HepG2 (cell line): Measurements from ENCODE around the gene FCHO1. TPM values are rescaled to one million over a fixed set of nuclear protein-coding genes. Genes with fewer than 3 reads are reported as not detected.

ENCODE experiments used
- ATAC-seq: fragments of 200-7000 bp; cut with Tn5 transposase; 3 replicates; pipeline ENCODE4 v1.9.1; 2020; ENCODE audit warnings: mild to moderate bottlenecking, moderate library complexity
- BruUV-seq: library from RNA; stranded (reverse); fragments of 400-500 nt; replicated peaks from 2 replicates; lab custom pipeline; 2021; lab: Mats Ljungman, UMichigan
- CTCF ChIA-PET: fragments of 300-600 bp; formaldehyde crosslinking; extraction: SDS; loops from one replicate; lab custom pipeline; 2021; ENCODE audit warnings: low total read pairs, inconsistent platforms, low intra/inter-chr PET ratio; lab: Yijun Ruan, JAX
- POLR2A ChIA-PET: fragments of 350-600 bp; sonication (Branson Sonifier 250); formaldehyde crosslinking; loops from one replicate; lab custom pipeline; 2020; ENCODE audit warnings: antibody characterized with exemption, inconsistent platforms; lab: Yijun Ruan, JAX
- DNase-seq: peaks from one replicate; pipeline ENCODE4 v3.0.0-alpha.2; 2015; ENCODE audit warnings: low spot score
- FAIRE-seq: peaks from 3 replicates; lab custom pipeline; 2011; peaks lifted over from hg19 to GRCh38; lab: Jason Lieb, UNC
- H2AFZ ChIP-seq: one replicate; pipeline ENCODE4 v1.6.1; 2011; ENCODE audit warnings: low read length, inconsistent platforms
- H3K27ac ChIP-seq: fragments of 300-600 bp; 3 replicates; pipeline ENCODE4 v1.8.0; 2011; ENCODE audit warnings: mixed run types, mild to moderate bottlenecking, mixed read lengths, low read length, inconsistent platforms; ENCODE audit not compliant: insufficient read depth; ENCODE audit errors: extremely low read length
- H3K27me3 ChIP-seq, 2 experiments: fragments of 200-600 bp in 1 of 2; 2 replicates in 1 of 2; 3 replicates in 1 of 2; pipeline versions ENCODE4 v1.6.0 to v1.8.0; 2011; ENCODE audit warnings: low read length in 2 of 2, mild to moderate bottlenecking in 2 of 2, moderate library complexity in 2 of 2, inconsistent platforms in 1 of 2; ENCODE audit not compliant: insufficient read depth in 2 of 2, control insufficient read depth in 1 of 2
- H3K36me3 ChIP-seq, 2 experiments: fragments of 200-600 bp in 1 of 2; replicated peaks in 1 of 2; 2 replicates in 1 of 2; 3 replicates in 1 of 2; pipeline versions ENCODE4 v1.5.1 to v1.8.0; 2011; ENCODE audit warnings: low read length in 2 of 2, inconsistent platforms in 1 of 2; ENCODE audit not compliant: insufficient read depth in 2 of 2, control insufficient read depth in 1 of 2
- H3K4me1 ChIP-seq: 2 replicates; pipeline ENCODE4 v1.5.1; 2012; ENCODE audit warnings: low read length, inconsistent platforms; ENCODE audit not compliant: insufficient read depth
- H3K4me2 ChIP-seq: 2 replicates; pipeline ENCODE4 v1.6.0; 2011; ENCODE audit warnings: low read depth, low read length, inconsistent platforms
- H3K4me3 ChIP-seq, 3 experiments: fragments of 200-600 bp in 1 of 3; sonication (generic), shearing (Covaris generic) in 1 of 3; replicated peaks in 1 of 3; 2 replicates each; pipeline ENCODE4 v1.5.1; 2011 to 2016; ENCODE audit warnings: low read length in 3 of 3, inconsistent platforms in 2 of 3, low read depth in 2 of 3, mild to moderate bottlenecking in 2 of 3, control low read depth in 1 of 3, mixed read lengths in 1 of 3; ENCODE audit not compliant: insufficient read depth in 1 of 3
- H3K79me2 ChIP-seq: one replicate; pipeline ENCODE4 v1.6.1; 2011; ENCODE audit warnings: low read length, inconsistent platforms; ENCODE audit not compliant: insufficient read depth
- H3K9ac ChIP-seq: 2 replicates; pipeline ENCODE4 v1.6.0; 2011; ENCODE audit warnings: mild to moderate bottlenecking, low read depth, low read length, inconsistent platforms; ENCODE audit not compliant: insufficient read depth
- H3K9me3 ChIP-seq: 2 replicates; pipeline ENCODE4 v1.5.1; 2012; ENCODE audit warnings: mild to moderate bottlenecking, low read length
- H4K20me1 ChIP-seq: 2 replicates; pipeline ENCODE4 v1.6.0; 2011; ENCODE audit warnings: inconsistent platforms, mild to moderate bottlenecking, low read length, moderate library complexity; ENCODE audit not compliant: insufficient read depth
- RAD21 ChIP-seq: fragments of 450-650 bp; formaldehyde crosslinking; IDR thresholded peaks from 2 replicates; pipeline ENCODE4 v1.5.0; 2020; ENCODE audit warnings: mild to moderate bottlenecking
- SATB2 ChIP-seq: sonication (generic); formaldehyde crosslinking; IDR thresholded peaks from 2 replicates; pipeline ENCODE4 v1.5.0; 2020; ENCODE audit warnings: missing genetic modification reagents
- SMC3 ChIP-seq: IDR thresholded peaks from 2 replicates; pipeline ENCODE4 v1.6.1; 2011; ENCODE audit warnings: low read length, improper control_type of control experiment
- SP4 ChIP-seq: sonication (generic); formaldehyde crosslinking; IDR thresholded peaks from 2 replicates; pipeline ENCODE4 v1.8.1; 2023; ENCODE audit warnings: mild to moderate bottlenecking, missing genetic modification reagents
- STAG1 ChIP-seq: sonication (generic); formaldehyde crosslinking; IDR thresholded peaks from 2 replicates; pipeline ENCODE4 v1.4.0; 2020; ENCODE audit warnings: missing genetic modification reagents
- TCF12 ChIP-seq, 2 experiments: fragments of 450-650 bp in 1 of 2; sonication (generic) in 1 of 2; formaldehyde crosslinking in 1 of 2; IDR thresholded peaks; 2 replicates each; pipeline versions ENCODE4 v1.6.1 to v1.8.0; 2017 to 2022; ENCODE audit warnings: antibody characterized with exemption in 1 of 2, mild to moderate bottlenecking in 1 of 2, missing genetic modification reagents in 1 of 2, moderate library complexity in 1 of 2
- TCF7L2 ChIP-seq: IDR thresholded peaks from 2 replicates; pipeline ENCODE4 v1.6.1; 2011; ENCODE audit warnings: mild to moderate bottlenecking, low read depth, low read length, moderate library complexity
- ZBTB38 ChIP-seq: sonication (generic); formaldehyde crosslinking; IDR thresholded peaks from 2 replicates; pipeline ENCODE4 v1.5.1; 2020; ENCODE audit warnings: mild to moderate bottlenecking, missing genetic modification reagents
- ZNF501 ChIP-seq: sonication (generic); formaldehyde crosslinking; IDR thresholded peaks from 2 replicates; pipeline ENCODE4 v1.5.1; 2020; ENCODE audit warnings: mild to moderate bottlenecking, moderate library complexity, missing genetic modification reagents
- WGBS: methylation state at CpG from one replicate; pipeline ENCODE4 v1.1.6; 2017; ENCODE audit warnings: low lambda C conversion rate; 5-methylcytosine and 5-hydroxymethylcytosine counted together
- in situ Hi-C: cut with HindIII; loops from 2 replicates; pipeline ENCODE4 v1.10.0; 2017; ENCODE audit warnings: low pct_unique_long_range_greater_than_20kb; ENCODE audit not compliant: extremely low pct_ligation_motif_present
- intact Hi-C: fragments of 100-400 bp; cut with micrococcal nuclease; formaldehyde crosslinking; loops from one replicate; pipeline ENCODE4 v1.10.0; 2022; ENCODE audit not compliant: unreplicated experiment
- polyA plus RNA-seq, 8 experiments: library from polyadenylated mRNA; depleted of rRNA in 3 of 8; stranded (reverse) in 7 of 8; unstranded in 1 of 8; fragments of >200 nt; fragmentation: Illumina TruSeq in 4 of 8; extraction: Trizol in 4 of 8; gene quantifications; 2 replicates each; pipeline versions ENCODE4 v1.2.1 to v1.2.3, GENCODE V29; 2011 to 2016; ENCODE audit warnings: low read depth in 4 of 8, missing spikeins in 1 of 8, mixed read lengths in 1 of 8; ENCODE audit not compliant: insufficient read depth in 1 of 8
- total RNA-seq, 5 experiments: library from RNA; depleted of rRNA; stranded (reverse); fragments of >200 nt; fragmentation: Illumina TruSeq; extraction: Trizol; gene quantifications; 2 replicates each; pipeline ENCODE4 v1.2.3, GENCODE V29; 2016; ENCODE audit warnings: low read depth in 1 of 5
- TF ChIP-seq, protein P1 (sequence below): sonication (generic); formaldehyde crosslinking; IDR thresholded peaks from 2 replicates; pipeline ENCODE4 v1.9.0; 2022; ENCODE audit warnings: missing genetic modification reagents, mild to moderate bottlenecking, borderline replicate concordance
- TF ChIP-seq, protein P2 (sequence below): IDR thresholded peaks from 2 replicates; pipeline ENCODE4 v1.6.1; 2012; ENCODE audit warnings: inconsistent platforms
- TF ChIP-seq, protein P3 (sequence below): sonication (generic); formaldehyde crosslinking; IDR thresholded peaks from 2 replicates; pipeline ENCODE4 v1.5.0; 2020; ENCODE audit warnings: mild to moderate bottlenecking, missing genetic modification reagents, moderate library complexity
- TF ChIP-seq, protein P4 (sequence below): sonication (generic); formaldehyde crosslinking; IDR thresholded peaks from 2 replicates; pipeline ENCODE4 v1.8.0; 2022; ENCODE audit warnings: mild to moderate bottlenecking, missing genetic modification reagents, moderate library complexity
- TF ChIP-seq, protein P5 (sequence below): IDR thresholded peaks from 2 replicates; pipeline ENCODE4 v1.6.1; 2016; ENCODE audit warnings: control low read depth
- TF ChIP-seq, protein P6 (sequence below): sonication (generic); formaldehyde crosslinking; IDR thresholded peaks from 2 replicates; pipeline ENCODE4 v1.5.0; 2020; ENCODE audit warnings: missing genetic modification reagents, mild to moderate bottlenecking, borderline replicate concordance

The FCHO1 gene
- total and polyA plus RNA-seq, 2 of the 13 experiments (the other 11 are each of a cell fraction or from before 2014, with no cell fraction given): 1.3 to 3.1 TPM

DNA sequence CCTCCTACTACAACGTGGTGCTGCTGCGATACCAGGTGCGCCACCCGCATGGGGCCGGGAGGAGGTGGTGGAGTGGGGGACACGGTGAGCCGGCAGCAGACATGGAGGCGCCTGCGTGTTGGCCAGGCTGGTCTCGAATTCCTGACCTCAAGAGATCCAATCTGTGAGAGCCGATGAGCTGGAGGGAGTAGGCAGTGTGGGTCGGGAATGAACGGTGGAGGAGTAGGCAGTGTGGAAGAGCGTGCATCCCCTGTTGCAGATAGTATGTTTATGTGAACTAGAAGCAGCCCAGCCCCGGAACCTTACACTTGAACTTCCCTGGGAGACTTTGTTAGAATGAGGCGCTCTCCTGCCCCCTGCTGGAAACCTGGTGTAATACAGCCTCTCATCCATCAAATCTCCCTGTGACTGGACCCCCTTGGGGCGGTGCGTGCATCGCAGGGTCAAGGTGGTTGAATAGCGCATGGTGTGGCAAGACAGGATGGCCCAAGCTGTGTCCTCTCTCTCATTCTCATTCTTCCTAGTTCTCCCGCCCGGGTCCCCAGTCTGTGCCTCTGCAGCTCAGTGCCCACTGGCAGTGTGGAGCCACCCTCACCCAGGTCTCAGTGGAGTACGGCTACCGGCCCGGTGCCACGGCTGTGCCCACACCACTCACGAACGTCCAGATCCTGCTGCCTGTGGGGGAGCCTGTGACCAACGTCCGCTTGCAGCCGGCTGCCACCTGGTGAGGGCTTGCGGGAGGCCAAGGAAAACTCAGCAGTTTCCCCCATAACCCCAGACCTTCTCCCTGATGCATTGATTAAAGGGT is 33.1 kb downstream of the FCHO1 start:
- H3K9me3 ChIP-seq: no peaks in the 10 kb centered on the region
- H3K27ac ChIP-seq: no peak overlapping the region
- H2AFZ ChIP-seq: no peak overlapping the region
- no peak overlapping the region for H3K4me2 ChIP-seq
- H4K20me1 ChIP-seq: no peaks in the 10 kb centered on the region
- ChIA-PET POLR2A (interaction anchor here (1.9 kb wide), 1 partner anchor 75 kb away, joined by 6 read pairs; the partner anchor contains the start of gene RPL18A), CTCF (interaction anchor here (1.9 kb wide), 1 partner anchor 71 kb away, joined by 8 read pairs; no protein-coding TSS in a partner anchor)
- 69% methylated on average over 21 of the region's 32 CpGs for WGBS
- BruUV-seq: no TSS peak
- H3K9ac ChIP-seq: no peak overlapping the region
- H3K79me2 ChIP-seq: no peaks in the 10 kb centered on the region
- no peaks in the 10 kb centered on the region for H3K4me1 ChIP-seq
- no peak overlapping the region for H3K4me3 ChIP-seq
- 0 out of 5 replicates have a peak, but pooled peaks cover 0 to 4% of the 10 kb centered on the region in 2 experiments for H3K36me3 ChIP-seq
- DNase-seq: peak; percentile 49
- peak; percentile 31; the same call in 2 of the 3 replicates for ATAC-seq
- peak; percentile 70 for FAIRE-seq
- H3K27me3 ChIP-seq: no peaks in the 10 kb centered on the region
- in situ Hi-C loops (no loop called here), intact Hi-C loops (no loop called here)
- TF ChIP-seq TCF7L2 (no peak), SMC3 (peak; percentile 55; the same call in 1 of the 2 replicates), SATB2 (CRISPR knock-in tag) (no peak), ZBTB38 (CRISPR knock-in tag) (peak; percentile 32; the same call in 1 of the 2 replicates), RAD21 (CRISPR knock-in tag) (peak; percentile 56; the same call in 1 of the 2 replicates), SP4 (0 out of 2 replicates have a peak, but pooled peaks have one; percentile 28), ZNF501 (CRISPR knock-in tag) (no peak), STAG1 (CRISPR knock-in tag) (peak; percentile 60), TCF12 (IDR thresholded peaks at IDR 0.05) (no peak), TCF12 (CRISPR knock-in tag; IDR thresholded peaks at IDR 0.05) (no peak)
- TF ChIP-seq, protein P1, sequence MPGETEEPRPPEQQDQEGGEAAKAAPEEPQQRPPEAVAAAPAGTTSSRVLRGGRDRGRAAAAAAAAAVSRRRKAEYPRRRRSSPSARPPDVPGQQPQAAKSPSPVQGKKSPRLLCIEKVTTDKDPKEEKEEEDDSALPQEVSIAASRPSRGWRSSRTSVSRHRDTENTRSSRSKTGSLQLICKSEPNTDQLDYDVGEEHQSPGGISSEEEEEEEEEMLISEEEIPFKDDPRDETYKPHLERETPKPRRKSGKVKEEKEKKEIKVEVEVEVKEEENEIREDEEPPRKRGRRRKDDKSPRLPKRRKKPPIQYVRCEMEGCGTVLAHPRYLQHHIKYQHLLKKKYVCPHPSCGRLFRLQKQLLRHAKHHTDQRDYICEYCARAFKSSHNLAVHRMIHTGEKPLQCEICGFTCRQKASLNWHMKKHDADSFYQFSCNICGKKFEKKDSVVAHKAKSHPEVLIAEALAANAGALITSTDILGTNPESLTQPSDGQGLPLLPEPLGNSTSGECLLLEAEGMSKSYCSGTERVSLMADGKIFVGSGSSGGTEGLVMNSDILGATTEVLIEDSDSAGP (CRISPR knock-in tag): peak; percentile 24; the same call in 1 of the 2 replicates
- TF ChIP-seq, protein P2, sequence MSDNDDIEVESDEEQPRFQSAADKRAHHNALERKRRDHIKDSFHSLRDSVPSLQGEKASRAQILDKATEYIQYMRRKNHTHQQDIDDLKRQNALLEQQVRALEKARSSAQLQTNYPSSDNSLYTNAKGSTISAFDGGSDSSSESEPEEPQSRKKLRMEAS: no peak
- TF ChIP-seq, protein P3, sequence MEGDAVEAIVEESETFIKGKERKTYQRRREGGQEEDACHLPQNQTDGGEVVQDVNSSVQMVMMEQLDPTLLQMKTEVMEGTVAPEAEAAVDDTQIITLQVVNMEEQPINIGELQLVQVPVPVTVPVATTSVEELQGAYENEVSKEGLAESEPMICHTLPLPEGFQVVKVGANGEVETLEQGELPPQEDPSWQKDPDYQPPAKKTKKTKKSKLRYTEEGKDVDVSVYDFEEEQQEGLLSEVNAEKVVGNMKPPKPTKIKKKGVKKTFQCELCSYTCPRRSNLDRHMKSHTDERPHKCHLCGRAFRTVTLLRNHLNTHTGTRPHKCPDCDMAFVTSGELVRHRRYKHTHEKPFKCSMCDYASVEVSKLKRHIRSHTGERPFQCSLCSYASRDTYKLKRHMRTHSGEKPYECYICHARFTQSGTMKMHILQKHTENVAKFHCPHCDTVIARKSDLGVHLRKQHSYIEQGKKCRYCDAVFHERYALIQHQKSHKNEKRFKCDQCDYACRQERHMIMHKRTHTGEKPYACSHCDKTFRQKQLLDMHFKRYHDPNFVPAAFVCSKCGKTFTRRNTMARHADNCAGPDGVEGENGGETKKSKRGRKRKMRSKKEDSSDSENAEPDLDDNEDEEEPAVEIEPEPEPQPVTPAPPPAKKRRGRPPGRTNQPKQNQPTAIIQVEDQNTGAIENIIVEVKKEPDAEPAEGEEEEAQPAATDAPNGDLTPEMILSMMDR (CRISPR knock-in tag): peak; percentile 77
- TF ChIP-seq, protein P4, sequence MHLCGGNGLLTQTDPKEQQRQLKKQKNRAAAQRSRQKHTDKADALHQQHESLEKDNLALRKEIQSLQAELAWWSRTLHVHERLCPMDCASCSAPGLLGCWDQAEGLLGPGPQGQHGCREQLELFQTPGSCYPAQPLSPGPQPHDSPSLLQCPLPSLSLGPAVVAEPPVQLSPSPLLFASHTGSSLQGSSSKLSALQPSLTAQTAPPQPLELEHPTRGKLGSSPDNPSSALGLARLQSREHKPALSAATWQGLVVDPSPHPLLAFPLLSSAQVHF (CRISPR knock-in tag): no peak
- TF ChIP-seq, protein P5, sequence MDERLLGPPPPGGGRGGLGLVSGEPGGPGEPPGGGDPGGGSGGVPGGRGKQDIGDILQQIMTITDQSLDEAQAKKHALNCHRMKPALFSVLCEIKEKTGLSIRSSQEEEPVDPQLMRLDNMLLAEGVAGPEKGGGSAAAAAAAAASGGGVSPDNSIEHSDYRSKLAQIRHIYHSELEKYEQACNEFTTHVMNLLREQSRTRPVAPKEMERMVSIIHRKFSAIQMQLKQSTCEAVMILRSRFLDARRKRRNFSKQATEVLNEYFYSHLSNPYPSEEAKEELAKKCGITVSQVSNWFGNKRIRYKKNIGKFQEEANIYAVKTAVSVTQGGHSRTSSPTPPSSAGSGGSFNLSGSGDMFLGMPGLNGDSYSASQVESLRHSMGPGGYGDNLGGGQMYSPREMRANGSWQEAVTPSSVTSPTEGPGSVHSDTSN (CRISPR knock-in tag): no peak
- TF ChIP-seq, protein P6, sequence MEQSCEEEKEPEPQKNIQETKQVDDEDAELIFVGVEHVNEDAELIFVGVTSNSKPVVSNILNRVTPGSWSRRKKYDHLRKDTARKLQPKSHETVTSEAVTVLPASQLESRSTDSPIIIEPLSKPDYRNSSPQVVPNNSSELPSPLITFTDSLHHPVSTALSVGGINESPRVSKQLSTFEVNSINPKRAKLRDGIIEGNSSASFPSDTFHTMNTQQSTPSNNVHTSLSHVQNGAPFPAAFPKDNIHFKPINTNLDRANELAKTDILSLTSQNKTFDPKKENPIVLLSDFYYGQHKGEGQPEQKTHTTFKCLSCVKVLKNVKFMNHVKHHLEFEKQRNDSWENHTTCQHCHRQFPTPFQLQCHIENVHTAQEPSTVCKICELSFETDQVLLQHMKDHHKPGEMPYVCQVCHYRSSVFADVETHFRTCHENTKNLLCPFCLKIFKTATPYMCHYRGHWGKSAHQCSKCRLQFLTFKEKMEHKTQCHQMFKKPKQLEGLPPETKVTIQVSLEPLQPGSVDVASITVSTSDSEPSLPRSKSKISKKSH (CRISPR knock-in tag): no peak
